ENCODE data around the gene KCTD19. TPM values are rescaled to one million over a fixed set of nuclear protein-coding genes. Genes with fewer than 3 reads are reported as not detected.

KCTD19 gene
- total and polyA plus RNA-seq, 8 donors = 0.03 to 3.3 (median 2.2) TPM; not detected in 5

GRCh38 chr16:67350324-67350723, 23.8 kb upstream of the KCTD19 start:
- Histone ChIP-seq H3K27ac (no peak overlapping the region), H3K4me1 (peaks cover 0 to 12% (median 4%) of the 10 kb centered on the region in 4 donors), H3K4me3 (no peak overlapping the region), H3K27me3 (no peaks in the 10 kb centered on the region), H3K9me3 (no peaks in the 10 kb centered on the region), H3K36me3 (no peaks in the 10 kb centered on the region)
- DNase-seq = peak in 1 of 2 donors; percentile 2
- 89 to 100% (median 95%) methylated on average over 1 of the region's 1 CpG for WGBS, 5 donors
- intact Hi-C loops (cut with DNase I; ENCODE audit: low total_unique reads) = no loop called here
- TF ChIP-seq POLR2A (IDR thresholded peaks at IDR 0.05) = no peak
- TF ChIP-seq POLR2AphosphoS5 (IDR thresholded peaks at IDR 0.05) = no peak
- TF ChIP-seq CTCF (IDR thresholded peaks at IDR 0.05) = no peak
- TF ChIP-seq EP300 (IDR thresholded peaks at IDR 0.05) = no peak

- H3K4me1 ChIP-seq = peaks cover 0 to 18% (median 6%) of the 10 kb centered on the region in 4 donors
- intact Hi-C loops (cut with DNase I; ENCODE audit: low total_unique reads) = no loop called here
- no peaks in the 10 kb centered on the region for H3K9me3 ChIP-seq
- TF ChIP-seq CTCF (IDR thresholded peaks at IDR 0.05) (peak in 3 of 7 experiments; percentile 26 to 41 (median 28)), POLR2A (IDR thresholded peaks at IDR 0.05) (no peak), POLR2AphosphoS5 (IDR thresholded peaks at IDR 0.05) (no peak)
- H3K27ac ChIP-seq = no peak overlapping the region
- no peaks in the 10 kb centered on the region for H3K36me3 ChIP-seq
- peak in 1 of 2 donors; percentile 22 for DNase-seq
- no peaks in the 10 kb centered on the region for H3K27me3 ChIP-seq
- H3K4me3 ChIP-seq = no peak overlapping the region
These were observed 22.6 kb upstream of the KCTD19 start for GRCh38 chr16:67349172-67349571.

GRCh38 chr16:67346341-67346740, 19.8 kb upstream of the KCTD19 start:
- H3K27me3 ChIP-seq = no peaks in the 10 kb centered on the region
- H3K36me3 ChIP-seq = no peaks in the 10 kb centered on the region
- TF ChIP-seq POLR2A (IDR thresholded peaks at IDR 0.05) (no peak), EP300 (IDR thresholded peaks at IDR 0.05) (no peak), POLR2AphosphoS5 (IDR thresholded peaks at IDR 0.05) (no peak), CTCF (IDR thresholded peaks at IDR 0.05) (no peak)
- intact Hi-C loops (cut with DNase I; ENCODE audit: low total_unique reads) = no loop called here
- no peaks in the 10 kb centered on the region for H3K9me3 ChIP-seq
- H3K27ac ChIP-seq = peak overlapping the region in 3 of 5 donors; percentile 38 to 80 (median 72)
- peak in 1 of 2 donors; percentile 33 for DNase-seq
- no peak overlapping the region for H3K4me3 ChIP-seq
- 61 to 69% (median 67%) methylated on average over 3 of the region's 3 CpGs for whole genome bisulfite sequencing, 5 donors
- H3K4me1 ChIP-seq = peaks cover 0 to 18% (median 6%) of the 10 kb centered on the region in 4 donors

GRCh38 chr16:67345401-67345800, 18.9 kb upstream of the KCTD19 start:
- Histone ChIP-seq H3K4me1 (peaks cover 0 to 18% (median 6%) of the 10 kb centered on the region in 4 donors), H3K4me3 (no peak overlapping the region), H3K9me3 (no peaks in the 10 kb centered on the region), H3K36me3 (no peaks in the 10 kb centered on the region), H3K27me3 (no peaks in the 10 kb centered on the region), H3K27ac (peak overlapping the region in 4 of 5 donors; percentile 38 to 80 (median 70))
- intact Hi-C loops (cut with DNase I; ENCODE audit: low total_unique reads) = no loop called here
- TF ChIP-seq POLR2AphosphoS5 (IDR thresholded peaks at IDR 0.05) (peak in 2 of 3 donors; percentile 39 to 67), EP300 (IDR thresholded peaks at IDR 0.05) (no peak)
- peak; percentile 55 to 56 for DNase-seq
- 29 to 63% (median 48%) methylated on average over 1 of the region's 1 CpG for WGBS, 5 donors

- Histone ChIP-seq H3K9me3 (no peaks in the 10 kb centered on the region), H3K27me3 (no peaks in the 10 kb centered on the region), H3K4me1 (peaks cover 0 to 18% (median 6%) of the 10 kb centered on the region in 4 donors), H3K4me3 (no peak overlapping the region), H3K27ac (no peak overlapping the region), H3K36me3 (no peaks in the 10 kb centered on the region)
- 91 to 94% (median 94%) methylated on average over 4 of the region's 4 CpGs for WGBS, 5 donors
- no peak for DNase-seq
- TF ChIP-seq POLR2AphosphoS5 (IDR thresholded peaks at IDR 0.05) = no peak
- TF ChIP-seq CTCF (IDR thresholded peaks at IDR 0.05) = no peak
- TF ChIP-seq EP300 (IDR thresholded peaks at IDR 0.05) = no peak
- no peak for TF ChIP-seq POLR2A (IDR thresholded peaks at IDR 0.05)
- intact Hi-C loops (cut with DNase I; ENCODE audit: low total_unique reads) = no loop called here
These were observed 16.1 kb upstream of the KCTD19 start for GRCh38 chr16:67342616-67343015.

All from stomach (tissue), 9 donors.